ENCODE results near the gene EVC2. TPM values are rescaled to one million over a fixed set of nuclear protein-coding genes. Genes with fewer than 3 reads are reported as not detected.

The EVC2 gene
- total RNA-seq, 4 donors from 2014 or later: 8.3 to 12.4 (median 9.9) TPM

DNA sequence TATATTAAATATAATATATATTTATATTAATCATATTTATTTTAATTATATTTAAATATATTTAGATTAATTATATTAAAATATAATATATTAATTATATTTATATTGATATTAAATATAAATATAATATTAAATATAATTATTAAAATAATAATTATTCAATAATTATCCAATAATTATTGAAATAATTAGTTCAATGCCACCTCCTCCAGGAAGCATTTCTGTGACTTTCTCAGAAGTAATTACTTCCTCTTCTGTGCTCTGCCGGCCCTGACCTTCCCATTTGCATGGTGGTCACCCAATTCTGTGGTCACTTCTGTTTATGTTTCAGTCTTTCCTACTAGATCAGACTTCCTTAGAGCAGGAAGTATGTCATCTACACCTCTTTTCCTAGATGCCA, 45.8 kb downstream of the EVC2 start:
- intact Hi-C loops (cut with DNase I): no loop called here
- TF ChIP-seq, protein P1, sequence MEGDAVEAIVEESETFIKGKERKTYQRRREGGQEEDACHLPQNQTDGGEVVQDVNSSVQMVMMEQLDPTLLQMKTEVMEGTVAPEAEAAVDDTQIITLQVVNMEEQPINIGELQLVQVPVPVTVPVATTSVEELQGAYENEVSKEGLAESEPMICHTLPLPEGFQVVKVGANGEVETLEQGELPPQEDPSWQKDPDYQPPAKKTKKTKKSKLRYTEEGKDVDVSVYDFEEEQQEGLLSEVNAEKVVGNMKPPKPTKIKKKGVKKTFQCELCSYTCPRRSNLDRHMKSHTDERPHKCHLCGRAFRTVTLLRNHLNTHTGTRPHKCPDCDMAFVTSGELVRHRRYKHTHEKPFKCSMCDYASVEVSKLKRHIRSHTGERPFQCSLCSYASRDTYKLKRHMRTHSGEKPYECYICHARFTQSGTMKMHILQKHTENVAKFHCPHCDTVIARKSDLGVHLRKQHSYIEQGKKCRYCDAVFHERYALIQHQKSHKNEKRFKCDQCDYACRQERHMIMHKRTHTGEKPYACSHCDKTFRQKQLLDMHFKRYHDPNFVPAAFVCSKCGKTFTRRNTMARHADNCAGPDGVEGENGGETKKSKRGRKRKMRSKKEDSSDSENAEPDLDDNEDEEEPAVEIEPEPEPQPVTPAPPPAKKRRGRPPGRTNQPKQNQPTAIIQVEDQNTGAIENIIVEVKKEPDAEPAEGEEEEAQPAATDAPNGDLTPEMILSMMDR (IDR thresholded peaks at IDR 0.05): no peak
- TF ChIP-seq POLR2AphosphoS5 (IDR thresholded peaks at IDR 0.05): no peak
- TF ChIP-seq POLR2A (IDR thresholded peaks at IDR 0.05; ENCODE audit: low read depth): no peak
- no peak for TF ChIP-seq EP300 (IDR thresholded peaks at IDR 0.05)
- Histone ChIP-seq H3K9me3 (peaks cover 0 to 3% (median 0%) of the 10 kb centered on the region in 4 donors), H3K36me3 (peaks cover 4 to 74% (median 47%) of the 10 kb centered on the region in 4 donors), H3K27me3 (no peaks in the 10 kb centered on the region), H3K27ac (replicated peaks in 1 of 4) (no peak overlapping the region), H3K4me3 (no peak overlapping the region), H3K4me1 (no peaks in the 10 kb centered on the region)
- DNase-seq (ENCODE audit: extremely low spot score): no peak
- WGBS: 89% methylated on average over 1 of the region's 1 CpG

DNA sequence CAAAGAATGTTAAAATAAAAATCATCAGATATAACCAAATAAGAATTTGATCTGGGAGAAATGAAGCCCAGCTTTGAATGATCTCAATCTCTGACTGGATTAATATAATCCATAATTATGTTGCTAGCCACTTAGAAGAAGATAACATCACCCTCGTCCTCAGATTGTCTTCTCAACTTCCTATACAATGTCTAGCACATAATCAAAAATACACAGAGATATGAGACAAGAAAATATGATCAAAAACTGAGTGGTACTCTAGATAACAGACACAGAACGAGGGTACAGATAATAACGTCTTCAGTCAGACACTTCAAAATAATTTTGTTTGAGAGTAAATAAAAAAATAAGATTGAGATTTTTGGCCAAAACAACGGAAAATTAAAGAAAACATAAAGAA, 47.1 kb downstream of the EVC2 start:
- H3K4me3 ChIP-seq: no peak overlapping the region
- intact Hi-C loops (cut with DNase I): no loop called here
- no peak overlapping the region for H3K27ac ChIP-seq (replicated peaks in 1 of 4)
- H3K27me3 ChIP-seq: no peaks in the 10 kb centered on the region
- DNase-seq (ENCODE audit: extremely low spot score): no peak
- peaks cover 4 to 84% (median 51%) of the 10 kb centered on the region in 4 donors for H3K36me3 ChIP-seq
- TF ChIP-seq POLR2AphosphoS5 (IDR thresholded peaks at IDR 0.05) (no peak), EP300 (IDR thresholded peaks at IDR 0.05) (no peak), POLR2A (IDR thresholded peaks at IDR 0.05; ENCODE audit: low read depth) (no peak)
- TF ChIP-seq, protein P1 (IDR thresholded peaks at IDR 0.05): no peak
- H3K9me3 ChIP-seq: peaks cover 0 to 3% (median 0%) of the 10 kb centered on the region in 4 donors
- no peaks in the 10 kb centered on the region for H3K4me1 ChIP-seq
- 82% methylated on average over 4 of the region's 4 CpGs for WGBS

DNA sequence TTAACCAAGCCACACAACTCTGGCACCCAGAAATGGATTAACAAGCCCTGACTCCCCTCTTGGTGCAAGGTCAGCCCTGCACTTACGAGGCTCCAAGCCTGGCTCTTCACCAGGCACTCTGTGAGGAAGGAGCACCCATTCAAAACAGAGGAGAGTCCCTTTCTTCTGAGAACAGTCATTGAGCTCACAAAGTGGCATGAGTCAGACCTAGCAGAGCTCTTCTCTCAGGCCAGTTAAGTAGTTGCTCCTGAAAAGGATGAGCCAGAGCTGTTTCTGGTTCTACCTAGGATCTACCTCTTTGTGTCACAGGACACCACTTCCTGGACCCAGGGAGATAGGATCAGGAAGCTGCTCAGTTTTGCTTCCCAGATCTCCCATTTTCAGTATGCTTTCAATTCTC, 48.2 kb downstream of the EVC2 start:
- intact Hi-C loops (cut with DNase I): no loop called here
- no peak for TF ChIP-seq EP300 (IDR thresholded peaks at IDR 0.05)
- TF ChIP-seq POLR2AphosphoS5 (IDR thresholded peaks at IDR 0.05): no peak
- TF ChIP-seq, protein P1 (IDR thresholded peaks at IDR 0.05): no peak
- no peak for TF ChIP-seq POLR2A (IDR thresholded peaks at IDR 0.05; ENCODE audit: low read depth)
- DNase-seq (ENCODE audit: extremely low spot score): no peak
- Histone ChIP-seq H3K27ac (replicated peaks in 1 of 4) (no peak overlapping the region), H3K36me3 (peaks cover 4 to 85% (median 47%) of the 10 kb centered on the region in 4 donors), H3K27me3 (no peaks in the 10 kb centered on the region), H3K4me1 (no peaks in the 10 kb centered on the region), H3K9me3 (peaks cover 0 to 3% (median 0%) of the 10 kb centered on the region in 4 donors), H3K4me3 (no peak overlapping the region)
- WGBS: 83% methylated on average over 1 of the region's 1 CpG

DNA sequence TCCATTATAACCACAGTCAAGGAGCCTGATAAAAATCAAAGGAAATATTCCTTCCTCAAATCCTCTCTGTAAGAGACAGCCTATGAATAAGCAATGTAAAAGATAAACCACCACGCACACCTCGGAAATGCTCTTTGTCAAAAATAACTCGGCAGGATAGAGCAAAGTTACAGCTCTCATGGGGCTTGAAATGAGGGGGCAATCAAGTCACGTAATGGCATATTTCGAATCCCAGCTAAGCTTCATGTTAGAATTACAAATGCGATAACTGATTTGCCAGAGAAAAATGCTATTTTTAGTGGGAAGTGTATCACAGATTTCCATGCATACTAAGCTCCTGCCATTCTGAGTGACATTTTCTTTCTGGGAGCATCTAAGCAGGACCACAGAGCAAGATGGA, 49.4 kb downstream of the EVC2 start:
- Histone ChIP-seq H3K4me1 (no peaks in the 10 kb centered on the region), H3K27ac (replicated peaks in 1 of 4) (no peak overlapping the region), H3K9me3 (peaks cover 0 to 3% (median 0%) of the 10 kb centered on the region in 4 donors), H3K4me3 (no peak overlapping the region), H3K27me3 (no peaks in the 10 kb centered on the region), H3K36me3 (peaks cover 4 to 85% (median 42%) of the 10 kb centered on the region in 4 donors)
- 87% methylated on average over 6 of the region's 6 CpGs for WGBS
- intact Hi-C loops (cut with DNase I): no loop called here
- TF ChIP-seq POLR2AphosphoS5 (IDR thresholded peaks at IDR 0.05) (no peak), POLR2A (IDR thresholded peaks at IDR 0.05; ENCODE audit: low read depth) (no peak), EP300 (IDR thresholded peaks at IDR 0.05) (no peak)
- TF ChIP-seq, protein P1 (IDR thresholded peaks at IDR 0.05): no peak
- no peak for DNase-seq (ENCODE audit: extremely low spot score)

DNA sequence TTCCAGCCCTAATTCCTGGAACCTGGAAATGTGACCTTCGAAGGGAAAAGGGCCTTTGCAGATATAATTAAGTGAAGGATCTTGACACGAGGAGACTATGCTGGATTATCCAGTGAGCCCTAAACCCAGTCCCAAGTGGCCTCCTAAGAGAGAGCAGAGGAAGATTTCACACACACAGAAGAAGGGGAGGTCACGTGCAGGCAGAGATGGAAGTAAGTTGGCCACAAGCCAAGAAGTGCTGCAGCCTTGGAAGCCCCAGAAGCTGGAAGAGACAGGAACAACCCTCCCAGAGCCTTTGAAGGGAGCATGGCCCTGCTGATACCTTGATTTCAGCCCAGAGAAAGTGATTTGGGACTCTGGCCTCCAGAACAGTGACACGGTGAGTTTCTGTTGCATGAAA, 51.9 kb downstream of the EVC2 start:
- Histone ChIP-seq H3K27ac (replicated peaks in 1 of 4) (no peak overlapping the region), H3K4me3 (no peak overlapping the region), H3K4me1 (no peaks in the 10 kb centered on the region), H3K9me3 (peaks cover 0 to under 1% (median 0%) of the 10 kb centered on the region in 4 donors), H3K36me3 (peaks cover under 1 to 86% (median 36%) of the 10 kb centered on the region in 4 donors), H3K27me3 (no peaks in the 10 kb centered on the region)
- intact Hi-C loops (cut with DNase I): no loop called here
- 98% methylated on average over 4 of the region's 4 CpGs for WGBS
- no peak for DNase-seq (ENCODE audit: extremely low spot score)
- TF ChIP-seq POLR2A (IDR thresholded peaks at IDR 0.05; ENCODE audit: low read depth) (no peak), EP300 (IDR thresholded peaks at IDR 0.05) (no peak), POLR2AphosphoS5 (IDR thresholded peaks at IDR 0.05) (no peak)
- TF ChIP-seq, protein P1 (IDR thresholded peaks at IDR 0.05): no peak

Data from esophagus muscularis mucosa (tissue), 4 donors.